K562 (cell line): Measurements from ENCODE around the gene SLC35A4. TPM values are rescaled to one million over a fixed set of nuclear protein-coding genes. Genes with fewer than 3 reads are reported as not detected.

Source experiments
- ARHGAP35 ChIP-seq: fragments of 450-650 bp; IDR thresholded peaks from 2 replicates; pipeline ENCODE4 v1.6.1; 2018; ENCODE audit not compliant: partially characterized antibody
- BRD4 ChIP-seq: fragments of 200-600 bp; sonication (generic); IDR thresholded peaks from 2 replicates; pipeline ENCODE4 v1.6.1; 2017; ENCODE audit warnings: inconsistent platforms
- GABPA ChIP-seq: fragments of 200-800 bp; sonication (Bioruptor generic); conservative IDR thresholded peaks from 2 replicates; pipeline ENCODE4 v1.6.1; 2016; ENCODE audit warnings: low read depth, missing genetic modification characterization, missing compliant biosample characterization
- NFIC ChIP-seq: fragments of 450-650 bp; IDR thresholded peaks from 2 replicates; pipeline ENCODE4 v1.6.1; 2017; ENCODE audit warnings: mild to moderate bottlenecking, inconsistent platforms
- POLR2AphosphoS5 ChIP-seq: IDR thresholded peaks from 2 replicates; pipeline ENCODE4 v1.6.1; 2011; ENCODE audit warnings: mild to moderate bottlenecking, low read depth, low read length, moderate library complexity; ENCODE audit not compliant: control insufficient read depth, insufficient read depth
- SAP30 ChIP-seq: fragments of 200-600 bp; sonication (generic); IDR thresholded peaks from 2 replicates; pipeline ENCODE4 v1.6.1; 2012; ENCODE audit warnings: borderline replicate concordance, low read depth, mild to moderate bottlenecking, moderate library complexity, low read length, control low read depth, inconsistent platforms; ENCODE audit not compliant: insufficient read depth, poor library complexity, severe bottlenecking
- ZFP1 ChIP-seq: fragments of 450-650 bp; formaldehyde crosslinking; IDR thresholded peaks from 2 replicates; pipeline ENCODE4 v1.4.0; 2020; ENCODE audit warnings: mild to moderate bottlenecking, mixed read lengths
- ZNF133 ChIP-seq: fragments of 250-450 bp; sonication (Bioruptor Pico); IDR thresholded peaks from 2 replicates; pipeline ENCODE4 v1.4.0; 2020; ENCODE audit warnings: mild to moderate bottlenecking
- polyA plus RNA-seq, 8 experiments: library from polyadenylated mRNA; depleted of rRNA in 4 of 8; stranded (reverse) in 5 of 8; unstranded in 3 of 8; fragments of >200 nt; fragmentation: Nextera tagmentation in 2 of 8; fragmentation: Illumina TruSeq in 1 of 8; extraction: Ambion mirVana in 2 of 8; extraction: Trizol in 1 of 8; gene quantifications; 2 replicates each; pipeline versions ENCODE4 v1.2.1 to v1.2.3, GENCODE V29; 2011 to 2014; ENCODE audit warnings: inconsistent platforms in 1 of 8, missing spikeins in 1 of 8
- total RNA-seq, 7 experiments: library from RNA; depleted of rRNA in 6 of 7; stranded (reverse); fragments of >200 nt in 6 of 7; fragmentation: Illumina TruSeq in 2 of 7; extraction: Trizol in 2 of 7; gene quantifications; 2 replicates each; pipeline versions ENCODE4 v1.2.1 to v1.2.3, GENCODE V29; 2011 to 2021; ENCODE audit warnings: low replicate concordance in 1 of 7
- TF ChIP-seq, protein P1 (sequence below): fragments of 250-450 bp; sonication (Bioruptor Pico); IDR thresholded peaks from 2 replicates; pipeline ENCODE4 v1.4.0; 2020
- TF ChIP-seq, protein P2 (sequence below), 3 experiments: fragments of 200-800 bp in 1 of 3; fragments of 250-450 bp in 1 of 3; fragments of 450-650 bp in 1 of 3; sonication (Bioruptor Pico) in 1 of 3; sonication (Bioruptor generic) in 1 of 3; formaldehyde crosslinking in 1 of 3; IDR thresholded peaks; 2 replicates each; pipeline versions ENCODE4 v1.6.1 to v1.8.0; 2016 to 2022; ENCODE audit warnings: mild to moderate bottlenecking in 2 of 3, missing genetic modification characterization in 2 of 3, missing compliant biosample characterization in 1 of 3, moderate library complexity in 1 of 3
- TF ChIP-seq, protein P3 (sequence below): fragments of 250-450 bp; sonication (Bioruptor Pico); IDR thresholded peaks from 2 replicates; pipeline ENCODE4 v1.5.0; 2021; ENCODE audit warnings: mild to moderate bottlenecking, borderline replicate concordance

SLC35A4 gene
- total and polyA plus RNA-seq, 9 of the 15 experiments (the other 6 are each of a cell fraction or from before 2014, with no cell fraction given), result 21.8 to 171 (median 42.5) TPM

DNA sequence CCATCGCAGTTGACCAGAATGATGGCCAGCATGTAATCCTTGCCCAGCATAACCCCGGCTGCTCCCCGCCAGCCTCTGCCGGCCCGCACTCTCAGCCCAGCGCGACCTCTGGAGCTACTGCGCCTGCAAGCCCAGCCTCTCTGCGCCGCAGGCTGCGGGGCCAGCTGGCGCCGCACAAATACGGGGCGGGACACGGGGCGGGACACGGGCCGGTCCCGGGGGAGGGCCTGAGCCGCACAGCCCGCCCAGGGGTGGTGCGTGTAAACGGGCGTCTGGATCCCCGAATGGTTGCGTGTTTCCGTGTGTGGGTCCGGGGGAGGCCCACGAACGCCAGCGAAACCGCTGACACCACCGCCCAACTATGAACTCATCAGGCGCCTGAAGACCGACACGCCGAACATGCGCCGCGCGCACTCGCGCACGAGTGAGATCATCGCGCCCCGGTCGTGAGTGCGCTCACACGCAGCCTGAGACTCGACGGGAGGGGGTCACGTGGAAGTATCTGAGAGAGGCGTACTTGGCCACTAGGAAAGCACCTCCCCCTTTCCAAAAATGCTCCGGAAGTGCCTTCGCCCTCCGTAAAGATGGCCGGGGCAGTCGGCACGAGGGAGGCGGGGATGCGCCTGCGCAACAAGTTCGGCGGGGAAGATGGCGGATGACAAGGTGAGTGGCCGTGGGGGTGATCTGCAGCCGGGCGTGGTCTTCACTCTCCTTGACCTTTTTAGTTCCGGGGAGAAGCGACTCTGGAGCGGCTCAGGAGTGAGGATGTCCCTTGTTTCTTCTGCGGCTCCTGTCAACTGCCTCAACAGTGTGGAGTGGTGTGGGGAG, at the start of gene SLC35A4, which contains the start of gene APBB3 (continued):
- TF ChIP-seq, protein P1, sequence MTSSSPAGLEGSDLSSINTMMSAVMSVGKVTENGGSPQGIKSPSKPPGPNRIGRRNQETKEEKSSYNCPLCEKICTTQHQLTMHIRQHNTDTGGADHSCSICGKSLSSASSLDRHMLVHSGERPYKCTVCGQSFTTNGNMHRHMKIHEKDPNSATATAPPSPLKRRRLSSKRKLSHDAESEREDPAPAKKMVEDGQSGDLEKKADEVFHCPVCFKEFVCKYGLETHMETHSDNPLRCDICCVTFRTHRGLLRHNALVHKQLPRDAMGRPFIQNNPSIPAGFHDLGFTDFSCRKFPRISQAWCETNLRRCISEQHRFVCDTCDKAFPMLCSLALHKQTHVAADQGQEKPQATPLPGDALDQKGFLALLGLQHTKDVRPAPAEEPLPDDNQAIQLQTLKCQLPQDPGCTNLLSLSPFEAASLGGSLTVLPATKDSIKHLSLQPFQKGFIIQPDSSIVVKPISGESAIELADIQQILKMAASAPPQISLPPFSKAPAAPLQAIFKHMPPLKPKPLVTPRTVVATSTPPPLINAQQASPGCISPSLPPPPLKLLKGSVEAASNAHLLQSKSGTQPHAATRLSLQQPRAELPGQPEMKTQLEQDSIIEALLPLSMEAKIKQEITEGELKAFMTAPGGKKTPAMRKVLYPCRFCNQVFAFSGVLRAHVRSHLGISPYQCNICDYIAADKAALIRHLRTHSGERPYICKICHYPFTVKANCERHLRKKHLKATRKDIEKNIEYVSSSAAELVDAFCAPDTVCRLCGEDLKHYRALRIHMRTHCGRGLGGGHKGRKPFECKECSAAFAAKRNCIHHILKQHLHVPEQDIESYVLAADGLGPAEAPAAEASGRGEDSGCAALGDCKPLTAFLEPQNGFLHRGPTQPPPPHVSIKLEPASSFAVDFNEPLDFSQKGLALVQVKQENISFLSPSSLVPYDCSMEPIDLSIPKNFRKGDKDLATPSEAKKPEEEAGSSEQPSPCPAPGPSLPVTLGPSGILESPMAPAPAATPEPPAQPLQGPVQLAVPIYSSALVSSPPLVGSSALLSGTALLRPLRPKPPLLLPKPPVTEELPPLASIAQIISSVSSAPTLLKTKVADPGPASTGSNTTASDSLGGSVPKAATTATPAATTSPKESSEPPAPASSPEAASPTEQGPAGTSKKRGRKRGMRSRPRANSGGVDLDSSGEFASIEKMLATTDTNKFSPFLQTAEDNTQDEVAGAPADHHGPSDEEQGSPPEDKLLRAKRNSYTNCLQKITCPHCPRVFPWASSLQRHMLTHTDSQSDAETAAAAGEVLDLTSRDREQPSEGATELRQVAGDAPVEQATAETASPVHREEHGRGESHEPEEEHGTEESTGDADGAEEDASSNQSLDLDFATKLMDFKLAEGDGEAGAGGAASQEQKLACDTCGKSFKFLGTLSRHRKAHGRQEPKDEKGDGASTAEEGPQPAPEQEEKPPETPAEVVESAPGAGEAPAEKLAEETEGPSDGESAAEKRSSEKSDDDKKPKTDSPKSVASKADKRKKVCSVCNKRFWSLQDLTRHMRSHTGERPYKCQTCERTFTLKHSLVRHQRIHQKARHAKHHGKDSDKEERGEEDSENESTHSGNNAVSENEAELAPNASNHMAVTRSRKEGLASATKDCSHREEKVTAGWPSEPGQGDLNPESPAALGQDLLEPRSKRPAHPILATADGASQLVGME (CRISPR knock-in tag), result no peak
- TF ChIP-seq, protein P2, sequence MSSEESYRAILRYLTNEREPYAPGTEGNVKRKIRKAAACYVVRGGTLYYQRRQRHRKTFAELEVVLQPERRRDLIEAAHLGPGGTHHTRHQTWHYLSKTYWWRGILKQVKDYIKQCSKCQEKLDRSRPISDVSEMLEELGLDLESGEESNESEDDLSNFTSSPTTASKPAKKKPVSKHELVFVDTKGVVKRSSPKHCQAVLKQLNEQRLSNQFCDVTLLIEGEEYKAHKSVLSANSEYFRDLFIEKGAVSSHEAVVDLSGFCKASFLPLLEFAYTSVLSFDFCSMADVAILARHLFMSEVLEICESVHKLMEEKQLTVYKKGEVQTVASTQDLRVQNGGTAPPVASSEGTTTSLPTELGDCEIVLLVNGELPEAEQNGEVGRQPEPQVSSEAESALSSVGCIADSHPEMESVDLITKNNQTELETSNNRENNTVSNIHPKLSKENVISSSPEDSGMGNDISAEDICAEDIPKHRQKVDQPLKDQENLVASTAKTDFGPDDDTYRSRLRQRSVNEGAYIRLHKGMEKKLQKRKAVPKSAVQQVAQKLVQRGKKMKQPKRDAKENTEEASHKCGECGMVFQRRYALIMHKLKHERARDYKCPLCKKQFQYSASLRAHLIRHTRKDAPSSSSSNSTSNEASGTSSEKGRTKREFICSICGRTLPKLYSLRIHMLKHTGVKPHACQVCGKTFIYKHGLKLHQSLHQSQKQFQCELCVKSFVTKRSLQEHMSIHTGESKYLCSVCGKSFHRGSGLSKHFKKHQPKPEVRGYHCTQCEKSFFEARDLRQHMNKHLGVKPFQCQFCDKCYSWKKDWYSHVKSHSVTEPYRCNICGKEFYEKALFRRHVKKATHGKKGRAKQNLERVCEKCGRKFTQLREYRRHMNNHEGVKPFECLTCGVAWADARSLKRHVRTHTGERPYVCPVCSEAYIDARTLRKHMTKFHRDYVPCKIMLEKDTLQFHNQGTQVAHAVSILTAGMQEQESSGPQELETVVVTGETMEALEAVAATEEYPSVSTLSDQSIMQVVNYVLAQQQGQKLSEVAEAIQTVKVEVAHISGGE (CRISPR knock-in tag; IDR thresholded peaks at IDR 0.05), result peak in 1 of 3 experiments; percentile 72; a peak in 2 of 6 replicates
- TF ChIP-seq POLR2AphosphoS5, result peak; percentile 82
- TF ChIP-seq ZNF133 (CRISPR knock-in tag), result no peak
- peak; percentile 69 for TF ChIP-seq SAP30
- no peak for TF ChIP-seq ARHGAP35
- TF ChIP-seq ZFP1 (CRISPR knock-in tag), result no peak
- TF ChIP-seq NFIC, result peak; percentile 76
- TF ChIP-seq GABPA, result peak; percentile 93
- no peak for TF ChIP-seq BRD4
- TF ChIP-seq, protein P3, sequence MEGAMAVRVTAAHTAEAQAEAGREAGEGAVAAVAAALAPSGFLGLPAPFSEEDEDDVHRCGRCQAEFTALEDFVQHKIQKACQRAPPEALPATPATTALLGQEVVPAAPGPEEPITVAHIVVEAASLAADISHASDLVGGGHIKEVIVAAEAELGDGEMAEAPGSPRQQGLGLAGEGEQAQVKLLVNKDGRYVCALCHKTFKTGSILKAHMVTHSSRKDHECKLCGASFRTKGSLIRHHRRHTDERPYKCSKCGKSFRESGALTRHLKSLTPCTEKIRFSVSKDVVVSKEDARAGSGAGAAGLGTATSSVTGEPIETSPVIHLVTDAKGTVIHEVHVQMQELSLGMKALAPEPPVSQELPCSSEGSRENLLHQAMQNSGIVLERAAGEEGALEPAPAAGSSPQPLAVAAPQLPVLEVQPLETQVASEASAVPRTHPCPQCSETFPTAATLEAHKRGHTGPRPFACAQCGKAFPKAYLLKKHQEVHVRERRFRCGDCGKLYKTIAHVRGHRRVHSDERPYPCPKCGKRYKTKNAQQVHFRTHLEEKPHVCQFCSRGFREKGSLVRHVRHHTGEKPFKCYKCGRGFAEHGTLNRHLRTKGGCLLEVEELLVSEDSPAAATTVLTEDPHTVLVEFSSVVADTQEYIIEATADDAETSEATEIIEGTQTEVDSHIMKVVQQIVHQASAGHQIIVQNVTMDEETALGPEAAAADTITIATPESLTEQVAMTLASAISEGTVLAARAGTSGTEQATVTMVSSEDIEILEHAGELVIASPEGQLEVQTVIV, result no peak
